HG03066 (cell line): ENCODE measurements around the gene NAPG.
A peak's percentile ranks its signal among the peaks of the same experiment; 100 is the strongest.
"Not testable (repeated sequence)": the region's sequence is repeated elsewhere in the genome, so short reads cannot be mapped to it uniquely, and the experiment has no call there.

ENCODE experiments used
- ATAC-seq: cut with Tn5 transposase; IDR thresholded peaks from one replicate; pipeline ENCODE4 v1.9.1; 2021; ENCODE audit warnings: low read depth; ENCODE audit not compliant: unreplicated experiment

NAPG gene

GRCh38 chr18:10525697-10526560, at the start of gene NAPG:
TSS of gene NAPG (plus strand) at chr18:10526027. CDS start at chr18:10526103, 76 bp downstream.
- ATAC-seq, result peak; percentile 66

GRCh38 chr18:10476338-10476791, 49.5 kb upstream of the NAPG start:
- no peak for ATAC-seq

- ATAC-seq, result no peak
These were observed 48.5 kb upstream of the NAPG start for GRCh38 chr18:10477121-10477862.

- no peak for ATAC-seq
These were observed 48.0 kb upstream of the NAPG start for GRCh38 chr18:10477863-10478260.

GRCh38 chr18:10481831-10482230, 44.0 kb upstream of the NAPG start:
- ATAC-seq, result no peak

DNA sequence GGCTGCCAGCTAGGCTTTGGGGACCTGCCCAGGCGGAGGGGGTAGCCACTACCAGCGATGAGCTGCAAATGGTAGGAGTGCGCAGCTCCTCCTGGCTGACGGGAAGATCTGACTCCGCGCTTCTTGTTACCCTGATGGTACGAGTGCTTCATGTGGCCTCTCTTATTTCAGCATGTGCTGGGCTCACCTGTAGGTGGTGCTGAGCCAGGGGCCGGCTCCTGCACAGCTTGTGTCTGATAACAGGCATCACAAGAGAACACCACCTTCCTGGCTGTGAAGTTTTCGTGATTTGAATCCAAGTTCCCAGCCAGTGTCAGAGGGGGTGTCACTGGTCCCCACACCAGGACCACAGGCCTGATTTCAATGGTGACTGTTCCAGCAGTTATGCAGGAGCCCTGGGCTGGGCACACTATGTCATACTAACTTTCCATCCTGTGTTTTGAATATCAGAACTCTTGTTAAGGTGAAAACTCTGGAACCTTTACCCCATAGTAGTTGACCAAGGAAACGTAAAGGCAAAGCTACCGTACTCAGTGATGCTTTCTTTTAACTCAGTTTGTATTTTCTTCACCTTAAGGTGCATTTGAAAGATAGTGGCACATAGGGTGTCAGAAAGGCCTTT, 43.4 kb upstream of the NAPG start:
- peak; percentile 8 for ATAC-seq

DNA sequence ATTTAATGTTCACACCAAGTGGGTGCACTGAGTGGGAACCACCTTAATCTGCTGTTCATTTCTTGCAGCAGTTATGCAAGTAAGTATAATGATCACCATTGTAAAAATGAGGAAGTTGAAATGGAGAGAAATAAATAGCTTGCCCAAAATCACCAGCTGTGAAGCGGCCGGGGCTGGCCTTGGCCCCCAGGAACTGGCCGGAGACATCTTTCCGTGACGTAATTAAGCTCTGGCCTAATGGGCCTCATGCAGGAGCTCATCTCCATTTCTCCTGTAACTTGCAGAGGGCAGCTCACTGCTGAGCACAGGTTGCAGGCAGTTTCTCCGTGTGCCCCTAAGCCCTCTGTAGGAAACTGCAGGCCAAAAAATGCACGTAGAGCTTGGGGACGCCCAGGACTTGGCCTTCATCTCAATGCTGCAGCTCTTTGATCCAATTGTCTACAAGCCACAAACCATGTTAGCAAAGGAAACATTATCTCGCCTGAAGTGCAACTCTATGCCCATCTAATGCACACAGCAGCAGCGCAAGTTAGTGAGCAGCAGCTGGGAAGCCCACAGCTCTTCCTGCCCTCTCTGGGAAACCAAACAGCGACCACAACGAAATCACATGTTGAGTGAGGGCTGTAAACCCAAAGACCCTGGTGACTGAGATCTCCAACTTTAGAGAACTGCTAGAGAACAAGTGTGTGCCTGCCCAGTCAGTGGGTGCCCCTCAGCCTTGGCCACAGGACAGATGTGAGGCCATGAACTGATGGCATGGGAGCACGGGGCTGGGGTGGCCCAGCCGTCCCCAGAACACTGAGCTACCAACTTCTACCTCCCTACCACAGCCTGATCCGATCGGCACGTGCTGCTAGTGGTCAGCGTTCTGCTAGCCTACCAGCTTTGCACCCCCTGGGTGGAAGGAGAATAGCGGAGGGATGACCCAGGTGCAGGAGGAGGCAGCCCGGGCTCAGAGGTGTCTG, 42.6 kb upstream of the NAPG start:
- ATAC-seq, result peak; percentile 74

DNA sequence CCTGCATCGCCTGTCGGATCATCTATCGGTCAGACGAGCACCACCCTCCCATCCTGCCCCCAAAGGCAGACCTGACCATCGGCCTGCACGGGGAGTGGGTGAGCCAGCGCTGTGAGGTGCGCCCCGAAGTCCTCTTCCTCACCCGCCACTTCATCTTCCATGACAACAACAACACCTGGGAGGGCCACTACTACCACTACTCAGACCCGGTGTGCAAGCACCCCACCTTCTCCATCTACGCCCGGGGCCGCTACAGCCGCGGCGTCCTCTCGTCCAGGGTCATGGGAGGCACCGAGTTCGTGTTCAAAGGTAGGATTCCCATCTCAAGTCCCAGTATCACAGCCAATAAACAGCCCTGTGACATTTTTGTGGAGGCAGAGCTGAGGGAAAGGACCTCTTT, 40.4 kb upstream of the NAPG start:
- no peak for ATAC-seq

GRCh38 chr18:10486362-10486761, 39.5 kb upstream of the NAPG start:
- no peak for ATAC-seq

DNA sequence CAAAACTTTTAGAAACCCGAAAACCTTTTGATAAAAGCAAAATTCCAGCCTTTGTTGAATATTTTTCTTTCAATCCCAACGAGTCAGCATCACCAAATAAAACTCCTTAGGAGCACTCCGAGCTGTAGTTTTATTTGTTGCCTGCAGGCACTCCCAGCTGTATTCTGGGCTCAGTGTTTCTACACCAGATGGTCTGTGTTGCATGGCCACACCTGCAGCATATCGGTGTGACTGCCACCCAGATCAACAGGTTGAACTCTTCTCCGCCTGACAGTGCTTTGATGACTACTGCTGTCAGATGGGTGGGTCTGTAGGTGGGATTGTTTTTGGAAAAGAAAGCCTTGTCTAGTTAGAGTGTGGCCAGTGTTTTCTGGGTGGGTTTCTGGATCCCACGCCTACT, 38.7 kb upstream of the NAPG start:
- no peak for ATAC-seq

DNA sequence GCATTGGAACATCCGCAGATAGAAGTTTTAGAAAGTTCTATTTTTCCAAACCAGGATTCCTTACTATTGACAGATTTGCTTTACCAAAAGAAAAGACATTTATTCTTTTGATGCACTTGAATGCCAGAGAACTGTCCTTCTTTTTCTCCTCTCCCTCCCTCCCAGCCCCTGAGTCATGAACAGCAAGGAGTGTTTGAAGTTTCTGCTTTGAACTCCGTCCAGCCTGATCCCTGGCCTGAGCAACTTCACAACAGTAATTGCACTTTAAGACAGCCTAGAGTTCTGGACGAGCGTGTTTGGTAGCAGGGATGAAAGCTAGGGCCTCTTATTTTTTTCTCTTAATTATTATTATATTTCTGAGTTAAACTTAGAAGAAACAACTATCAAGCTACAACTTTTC, 37.8 kb upstream of the NAPG start:
- ATAC-seq, result no peak

GRCh38 chr18:10490401-10491165, 35.2 kb upstream of the NAPG start:
- ATAC-seq, result peak; percentile 86

DNA sequence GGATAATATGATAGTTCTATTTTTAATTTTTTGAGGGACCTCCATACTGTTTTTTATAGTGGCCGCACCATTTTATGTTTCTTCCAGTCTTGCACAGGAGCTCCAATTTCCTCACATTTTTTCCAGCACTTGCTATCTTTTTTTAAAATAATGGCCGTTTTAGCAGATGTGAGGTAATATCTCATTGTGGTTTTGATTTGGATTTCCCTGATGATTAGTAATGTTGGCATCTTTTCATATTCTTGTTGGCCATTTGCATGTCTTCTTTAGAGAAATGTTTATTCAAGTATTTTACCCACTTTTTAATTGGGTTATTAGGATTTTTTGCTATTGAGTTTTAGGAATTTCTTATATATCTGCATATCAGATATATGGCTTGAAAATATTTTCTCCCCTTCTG, 29.9 kb upstream of the NAPG start:
- ATAC-seq, result no peak

- ATAC-seq, result no peak
These were observed 28.5 kb upstream of the NAPG start for GRCh38 chr18:10497206-10497749.

DNA sequence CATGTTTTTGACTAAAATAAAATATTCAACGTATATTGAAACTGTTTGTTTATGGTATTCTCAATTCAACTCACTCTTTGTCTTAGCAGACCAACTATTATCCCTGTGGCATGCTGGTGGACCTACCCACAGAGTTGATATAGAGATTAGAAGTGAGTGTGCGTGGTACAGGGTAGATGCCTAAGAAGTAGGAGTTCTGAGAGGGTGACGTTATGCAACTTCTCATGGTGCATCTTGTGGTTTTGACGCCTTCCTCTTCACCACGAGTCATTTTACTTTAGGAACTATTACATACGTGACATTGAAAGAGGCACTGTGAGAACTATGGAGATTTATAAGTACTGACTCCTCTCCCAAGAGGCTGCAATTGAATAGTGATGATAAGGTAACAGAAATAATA, 26.6 kb upstream of the NAPG start:
- no peak for ATAC-seq

GRCh38 chr18:10500038-10500437, 25.8 kb upstream of the NAPG start:
- no peak for ATAC-seq

DNA sequence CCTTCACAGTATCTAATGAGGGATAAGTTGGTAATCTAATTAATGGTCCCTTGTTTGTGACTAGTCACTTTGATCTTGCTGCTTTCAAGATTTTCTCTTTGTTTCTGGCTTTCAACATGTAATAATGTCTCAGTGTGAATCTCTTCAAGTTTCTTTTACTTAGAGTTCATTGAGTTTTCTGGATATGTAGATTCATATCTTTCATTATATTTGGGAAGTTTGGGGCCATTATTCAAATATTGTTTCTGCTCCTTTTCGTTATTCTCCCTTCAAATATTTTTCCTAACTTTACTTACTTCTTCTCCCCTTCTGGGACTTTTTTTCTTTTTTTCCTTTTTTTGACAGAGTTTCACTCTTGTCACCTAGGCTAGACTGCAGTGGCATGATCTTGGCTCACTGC, 21.1 kb upstream of the NAPG start:
- no peak for ATAC-seq

GRCh38 chr18:10505892-10506291, 19.9 kb upstream of the NAPG start:
- not testable (repeated sequence) for ATAC-seq

- no peak for ATAC-seq
These were observed 17.2 kb upstream of the NAPG start for GRCh38 chr18:10508591-10508990.
